ENCODE data around the gene BCR. TPM values are rescaled to one million over a fixed set of nuclear protein-coding genes. Genes with fewer than 3 reads are reported as not detected.

The BCR gene
- total RNA-seq, 4 donors from 2014 or later: 36.9 to 514 (median 91.0) TPM

DNA sequence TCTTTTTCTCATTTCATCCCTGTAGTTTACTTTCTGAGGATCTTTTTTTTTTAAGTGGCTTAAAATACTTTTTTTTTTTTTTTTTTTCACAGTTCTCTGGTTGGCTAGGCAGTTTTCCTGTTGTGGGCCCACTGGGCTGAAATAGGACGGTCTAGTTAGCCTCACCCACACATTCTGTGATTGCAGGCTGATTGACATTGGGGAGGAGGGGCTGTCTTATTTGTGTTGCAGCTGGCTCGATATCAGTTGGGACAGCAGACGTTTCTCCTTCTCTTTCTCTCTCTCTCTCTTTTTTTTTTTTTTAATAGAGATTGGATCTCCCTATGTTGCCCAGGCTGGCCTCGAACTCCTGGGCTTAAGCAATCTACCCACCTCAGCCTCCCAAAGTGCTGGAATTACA lies 6.9 kb downstream of the BCR start:
- H3K9me3 ChIP-seq: no peaks in the 10 kb centered on the region
- intact Hi-C loops (cut with DNase I; ENCODE audit: low total_unique reads): no loop called here
- in situ Hi-C loops (cut with MboI; ENCODE audit: low pct_ligation_motif_present in 1 of 4, low pct_unique_long_range_greater_than_20kb in 1 of 4, low sequenced_read_pairs in 3 of 4): no loop called here
- peaks cover 5 to 29% (median 23%) of the 10 kb centered on the region in 4 donors for H3K4me1 ChIP-seq
- TF ChIP-seq, protein P1, sequence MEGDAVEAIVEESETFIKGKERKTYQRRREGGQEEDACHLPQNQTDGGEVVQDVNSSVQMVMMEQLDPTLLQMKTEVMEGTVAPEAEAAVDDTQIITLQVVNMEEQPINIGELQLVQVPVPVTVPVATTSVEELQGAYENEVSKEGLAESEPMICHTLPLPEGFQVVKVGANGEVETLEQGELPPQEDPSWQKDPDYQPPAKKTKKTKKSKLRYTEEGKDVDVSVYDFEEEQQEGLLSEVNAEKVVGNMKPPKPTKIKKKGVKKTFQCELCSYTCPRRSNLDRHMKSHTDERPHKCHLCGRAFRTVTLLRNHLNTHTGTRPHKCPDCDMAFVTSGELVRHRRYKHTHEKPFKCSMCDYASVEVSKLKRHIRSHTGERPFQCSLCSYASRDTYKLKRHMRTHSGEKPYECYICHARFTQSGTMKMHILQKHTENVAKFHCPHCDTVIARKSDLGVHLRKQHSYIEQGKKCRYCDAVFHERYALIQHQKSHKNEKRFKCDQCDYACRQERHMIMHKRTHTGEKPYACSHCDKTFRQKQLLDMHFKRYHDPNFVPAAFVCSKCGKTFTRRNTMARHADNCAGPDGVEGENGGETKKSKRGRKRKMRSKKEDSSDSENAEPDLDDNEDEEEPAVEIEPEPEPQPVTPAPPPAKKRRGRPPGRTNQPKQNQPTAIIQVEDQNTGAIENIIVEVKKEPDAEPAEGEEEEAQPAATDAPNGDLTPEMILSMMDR (IDR thresholded peaks at IDR 0.05): no peak
- TF ChIP-seq EP300 (IDR thresholded peaks at IDR 0.05; ENCODE audit: low read depth) (no peak), POLR2AphosphoS5 (IDR thresholded peaks at IDR 0.05) (no peak), POLR2A (IDR thresholded peaks at IDR 0.05) (no peak)
- no peak overlapping the region for H3K27ac ChIP-seq
- H3K36me3 ChIP-seq: no peaks in the 10 kb centered on the region
- WGBS, 2 donors (ENCODE audit: low coverage in 1 of 2): 74 to 80% methylated on average over 3 to 4 of the region's 4 CpGs
- H3K27me3 ChIP-seq: no peaks in the 10 kb centered on the region
- no peak overlapping the region for H3K4me3 ChIP-seq
- no peak for DNase-seq

DNA sequence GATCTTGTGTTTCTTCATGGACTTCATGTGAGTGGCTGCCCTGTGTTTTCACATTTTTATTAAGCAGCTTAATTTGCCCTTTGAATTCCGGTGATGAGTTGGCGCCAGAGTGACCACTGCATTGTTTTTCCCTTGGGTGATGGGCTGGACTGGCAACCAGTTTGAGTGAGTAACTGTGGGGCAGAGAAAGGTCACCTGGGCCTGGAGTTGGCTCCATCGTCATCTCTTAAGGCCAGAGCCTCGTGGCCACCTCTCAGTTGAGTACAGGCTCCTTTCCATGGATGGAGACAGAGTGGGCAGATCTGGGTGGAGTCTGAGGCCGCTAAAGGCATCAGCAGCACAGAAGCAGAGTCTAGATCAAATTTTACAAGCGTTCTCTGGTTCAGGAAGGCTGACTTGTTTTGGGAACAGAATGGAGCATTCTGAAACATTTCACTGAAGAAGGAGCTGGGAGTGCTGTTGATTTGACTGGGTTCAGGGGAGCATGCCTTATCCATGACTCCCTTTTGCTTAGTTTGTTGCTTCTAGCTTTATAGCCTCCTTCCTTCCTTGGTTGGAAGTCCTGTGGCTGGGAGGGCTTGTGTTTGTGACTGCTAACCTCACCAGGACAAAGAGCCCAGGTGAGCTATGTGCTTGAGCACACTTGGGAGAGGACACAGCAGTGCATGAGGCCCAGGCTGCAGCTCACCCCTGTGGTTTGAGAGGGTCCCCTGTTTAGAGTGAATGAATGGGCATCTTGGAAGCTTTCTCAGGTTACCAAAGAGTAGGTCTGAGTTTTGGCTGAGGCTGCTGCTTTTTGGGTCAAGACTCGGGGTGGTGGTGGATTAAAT lies 7.8 kb downstream of the BCR start:
- Histone ChIP-seq H3K9me3 (no peaks in the 10 kb centered on the region), H3K36me3 (no peaks in the 10 kb centered on the region), H3K4me1 (peaks cover 5 to 20% (median 14%) of the 10 kb centered on the region in 4 donors), H3K27ac (no peak overlapping the region), H3K4me3 (no peak overlapping the region), H3K27me3 (no peaks in the 10 kb centered on the region)
- intact Hi-C loops (cut with DNase I; ENCODE audit: low total_unique reads) (no loop called here), in situ Hi-C loops (cut with MboI; ENCODE audit: low pct_ligation_motif_present in 1 of 4, low pct_unique_long_range_greater_than_20kb in 1 of 4, low sequenced_read_pairs in 3 of 4) (no loop called here)
- TF ChIP-seq, protein P1 (IDR thresholded peaks at IDR 0.05): no peak
- TF ChIP-seq EP300 (IDR thresholded peaks at IDR 0.05; ENCODE audit: low read depth) (no peak), POLR2A (IDR thresholded peaks at IDR 0.05) (no peak), POLR2AphosphoS5 (IDR thresholded peaks at IDR 0.05) (no peak)
- no peak for DNase-seq
- WGBS, 2 donors (ENCODE audit: low coverage in 1 of 2): 70 to 77% methylated on average over 2 to 7 of the region's 7 CpGs

DNA sequence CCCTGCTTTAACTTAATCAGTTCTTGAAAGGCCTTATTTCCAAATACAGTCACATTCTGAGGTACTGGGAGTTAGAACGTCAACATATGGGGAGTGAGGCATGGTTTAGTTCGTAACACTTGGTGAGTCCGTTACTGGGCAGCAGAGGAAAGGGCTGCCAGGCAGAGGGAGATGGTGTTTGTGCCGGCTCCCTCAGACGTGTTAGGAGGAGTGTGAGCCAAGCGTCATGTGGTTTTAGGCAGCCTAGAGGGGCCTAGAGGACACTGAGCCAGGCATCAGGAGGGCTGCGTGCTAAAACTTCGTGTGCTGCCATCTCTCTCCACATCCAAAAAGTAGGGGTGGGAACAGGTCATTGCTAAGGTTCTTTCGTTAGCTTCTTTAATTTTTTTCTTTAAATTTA lies 10.2 kb downstream of the BCR start:
- no peaks in the 10 kb centered on the region for H3K27me3 ChIP-seq
- WGBS, 2 donors (ENCODE audit: low coverage in 1 of 2): 92 to 95% methylated on average over 8 to 9 of the region's 9 CpGs
- no peak overlapping the region for H3K4me3 ChIP-seq
- DNase-seq: no peak
- intact Hi-C loops (cut with DNase I; ENCODE audit: low total_unique reads): no loop called here
- no peak for TF ChIP-seq POLR2A (IDR thresholded peaks at IDR 0.05)
- no peak for TF ChIP-seq POLR2AphosphoS5 (IDR thresholded peaks at IDR 0.05)
- TF ChIP-seq, protein P1 (IDR thresholded peaks at IDR 0.05): no peak
- TF ChIP-seq EP300 (IDR thresholded peaks at IDR 0.05; ENCODE audit: low read depth): no peak
- no peaks in the 10 kb centered on the region for H3K9me3 ChIP-seq
- in situ Hi-C loops (cut with MboI; ENCODE audit: low pct_ligation_motif_present in 1 of 4, low pct_unique_long_range_greater_than_20kb in 1 of 4, low sequenced_read_pairs in 3 of 4): no loop called here
- peaks cover 0 to 4% (median 0%) of the 10 kb centered on the region in 4 donors for H3K4me1 ChIP-seq
- no peaks in the 10 kb centered on the region for H3K36me3 ChIP-seq
- H3K27ac ChIP-seq: no peak overlapping the region

GRCh38 chr22:23192133-23192532 lies 11.8 kb downstream of the BCR start:
- H3K27ac ChIP-seq: no peak overlapping the region
- 20 to 71% methylated on average over 1 to 5 of the region's 5 CpGs for WGBS, 2 donors (ENCODE audit: low coverage in 1 of 2)
- no peaks in the 10 kb centered on the region for H3K27me3 ChIP-seq
- no peak for TF ChIP-seq POLR2A (IDR thresholded peaks at IDR 0.05)
- intact Hi-C loops (cut with DNase I; ENCODE audit: low total_unique reads) (no loop called here), in situ Hi-C loops (cut with MboI; ENCODE audit: low pct_ligation_motif_present in 1 of 4, low pct_unique_long_range_greater_than_20kb in 1 of 4, low sequenced_read_pairs in 3 of 4) (no loop called here)
- no peaks in the 10 kb centered on the region for H3K9me3 ChIP-seq
- peaks cover 0 to 4% (median 0%) of the 10 kb centered on the region in 4 donors for H3K4me1 ChIP-seq
- no peaks in the 10 kb centered on the region for H3K36me3 ChIP-seq
- no peak for DNase-seq
- no peak overlapping the region for H3K4me3 ChIP-seq

Measured in transverse colon (tissue), 4 donors.